Mesendoderm (in vitro differentiated cells): Measurements from ENCODE around the gene ESRRA.

Source experiments
- DNase-seq: peaks from one replicate; pipeline ENCODE4 v3.0.0; 2013
- H2AK5ac ChIP-seq: 2 replicates; pipeline ENCODE4 v1.6.1; 2013; ENCODE audit warnings: low read length, inconsistent platforms
- H2BK120ac ChIP-seq: 2 replicates; pipeline ENCODE4 v1.6.1; 2013; ENCODE audit warnings: low read depth, mild to moderate bottlenecking, low read length, moderate library complexity, mixed read lengths
- H2BK15ac ChIP-seq: replicated peaks from 2 replicates; pipeline ENCODE4 v1.6.1; 2013; ENCODE audit warnings: low read depth, mild to moderate bottlenecking, moderate library complexity
- H2BK5ac ChIP-seq: 2 replicates; pipeline ENCODE4 v1.6.1; 2013; ENCODE audit warnings: low read length, inconsistent platforms
- H3K18ac ChIP-seq: 2 replicates; pipeline ENCODE4 v1.6.1; 2013; ENCODE audit warnings: mild to moderate bottlenecking, low read length, mixed read lengths
- H3K23ac ChIP-seq: one replicate; pipeline ENCODE4 v1.6.1; 2013; ENCODE audit warnings: low read length
- H3K27ac ChIP-seq: 2 replicates; pipeline ENCODE4 v1.5.1; 2013; ENCODE audit warnings: low read depth, mild to moderate bottlenecking, inconsistent platforms, low read length, moderate library complexity
- H3K27me3 ChIP-seq: 2 replicates; pipeline ENCODE4 v1.6.1; 2013; ENCODE audit warnings: low read length, control low read depth, mild to moderate bottlenecking, inconsistent platforms; ENCODE audit not compliant: insufficient read depth, poor library complexity
- H3K36me3 ChIP-seq: 2 replicates; pipeline ENCODE4 v1.6.1; 2013; ENCODE audit warnings: low read length, inconsistent platforms; ENCODE audit not compliant: control insufficient read depth, insufficient read depth
- H3K4ac ChIP-seq: one replicate; pipeline ENCODE4 v1.6.1; 2013; ENCODE audit warnings: low read depth, mild to moderate bottlenecking, low read length, moderate library complexity
- H3K4me1 ChIP-seq: 2 replicates; pipeline ENCODE4 v1.6.1; 2013; ENCODE audit warnings: low read depth, low read length, inconsistent platforms; ENCODE audit not compliant: control insufficient read depth
- H3K4me2 ChIP-seq: 2 replicates; pipeline ENCODE4 v1.6.1; 2013; ENCODE audit warnings: low read length
- H3K4me3 ChIP-seq: 2 replicates; pipeline ENCODE4 v1.5.1; 2013; ENCODE audit warnings: mild to moderate bottlenecking, low read length
- H3K56ac ChIP-seq: one replicate; pipeline ENCODE4 v1.6.1; 2013; ENCODE audit warnings: low read length
- H3K79me1 ChIP-seq: 2 replicates; pipeline ENCODE4 v1.6.1; 2013; ENCODE audit warnings: low read length, inconsistent platforms
- H3K79me2 ChIP-seq: 2 replicates; pipeline ENCODE4 v1.6.1; 2013; ENCODE audit warnings: mild to moderate bottlenecking, low read length; ENCODE audit not compliant: control insufficient read depth, insufficient read depth
- H3K9ac ChIP-seq: 2 replicates; pipeline ENCODE4 v1.6.1; 2013; ENCODE audit warnings: low read length, inconsistent platforms
- H4K5ac ChIP-seq: one replicate; pipeline ENCODE4 v1.6.1; 2013; ENCODE audit warnings: low read length
- H4K8ac ChIP-seq: one replicate; pipeline ENCODE4 v1.6.1; 2013; ENCODE audit warnings: low read depth, mild to moderate bottlenecking, control low read depth, low read length, moderate library complexity
- WGBS: extraction: QIAGEN DNeasy Blood & Tissue Kit; methylation state at CpG from one replicate; pipeline ENCODE4 v1.1.7; 2013; ENCODE audit warnings: low lambda C conversion rate, missing lambda C conversion rate; ENCODE audit not compliant: insufficient coverage; ENCODE audit errors: extremely low coverage; 5-methylcytosine and 5-hydroxymethylcytosine counted together

ESRRA gene

DNA sequence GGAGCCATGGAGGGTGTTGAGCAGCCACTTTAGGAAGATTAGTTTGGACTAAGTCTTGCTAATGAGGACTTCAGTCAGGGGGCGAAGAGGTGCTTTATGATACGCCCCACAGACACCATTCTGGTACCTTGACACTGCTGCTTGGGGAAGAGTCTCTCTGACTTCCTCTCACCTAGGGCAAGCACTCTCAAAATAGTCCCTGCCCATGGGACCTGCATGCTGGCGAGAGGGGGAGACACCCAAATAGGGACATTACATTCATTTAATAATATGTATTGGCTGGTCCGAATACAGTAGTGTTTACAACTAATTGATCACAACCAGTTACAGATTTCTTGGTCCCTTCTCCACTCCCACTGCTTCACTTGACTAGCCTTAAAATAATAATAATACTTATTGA is 9.6 kb upstream of the ESRRA start:
- Histone ChIP-seq H2BK5ac (no peak overlapping the region), H3K27me3 (peaks cover 89% of the 10 kb centered on the region), H3K4ac (no peak overlapping the region), H3K36me3 (no peaks in the 10 kb centered on the region), H3K23ac (no peak overlapping the region), H4K5ac (no peak overlapping the region), H4K8ac (no peak overlapping the region), H3K4me3 (no peak overlapping the region), H3K4me2 (no peak overlapping the region), H3K79me1 (no peaks in the 10 kb centered on the region), H2BK120ac (no peak overlapping the region), H3K79me2 (no peaks in the 10 kb centered on the region), H2AK5ac (no peak overlapping the region), H3K9ac (no peak overlapping the region), H3K56ac (no peak overlapping the region), H3K18ac (no peak overlapping the region), H3K4me1 (no peaks in the 10 kb centered on the region), H2BK15ac (no peak overlapping the region), H3K27ac (no peak overlapping the region)
- no CpG with 5 or more reads among the region's 4 CpGs for WGBS
- DNase-seq: no peak

GRCh38 chr11:64296236-64296635 is 9.1 kb upstream of the ESRRA start:
- no peak overlapping the region for H2AK5ac ChIP-seq
- no peak overlapping the region for H3K4me3 ChIP-seq
- H4K5ac ChIP-seq: no peak overlapping the region
- H3K18ac ChIP-seq: no peak overlapping the region
- H3K4me2 ChIP-seq: no peak overlapping the region
- no peak overlapping the region for H3K4ac ChIP-seq
- H3K4me1 ChIP-seq: no peaks in the 10 kb centered on the region
- no peak overlapping the region for H3K23ac ChIP-seq
- peaks cover 85% of the 10 kb centered on the region for H3K27me3 ChIP-seq
- H4K8ac ChIP-seq: no peak overlapping the region
- no peak overlapping the region for H2BK15ac ChIP-seq
- no CpG with 5 or more reads among the region's 1 CpG for WGBS
- no peaks in the 10 kb centered on the region for H3K36me3 ChIP-seq
- no peak overlapping the region for H2BK120ac ChIP-seq
- H2BK5ac ChIP-seq: no peak overlapping the region
- no peaks in the 10 kb centered on the region for H3K79me1 ChIP-seq
- no peak overlapping the region for H3K27ac ChIP-seq
- no peaks in the 10 kb centered on the region for H3K79me2 ChIP-seq
- no peak overlapping the region for H3K56ac ChIP-seq
- no peak overlapping the region for H3K9ac ChIP-seq
- no peak for DNase-seq

- H3K36me3 ChIP-seq: no peaks in the 10 kb centered on the region
- no peak overlapping the region for H3K9ac ChIP-seq
- no peak overlapping the region for H3K4me3 ChIP-seq
- no peak overlapping the region for H3K56ac ChIP-seq
- H3K4me1 ChIP-seq: no peaks in the 10 kb centered on the region
- no peak overlapping the region for H4K8ac ChIP-seq
- peaks cover 77% of the 10 kb centered on the region for H3K27me3 ChIP-seq
- no CpG with 5 or more reads among the region's 34 CpGs for WGBS
- H2BK15ac ChIP-seq: no peak overlapping the region
- no peaks in the 10 kb centered on the region for H3K79me2 ChIP-seq
- H3K4ac ChIP-seq: no peak overlapping the region
- H3K79me1 ChIP-seq: no peaks in the 10 kb centered on the region
- H3K4me2 ChIP-seq: no peak overlapping the region
- H2AK5ac ChIP-seq: no peak overlapping the region
- H4K5ac ChIP-seq: no peak overlapping the region
- no peak overlapping the region for H3K23ac ChIP-seq
- no peak overlapping the region for H2BK5ac ChIP-seq
- H2BK120ac ChIP-seq: no peak overlapping the region
- no peak for DNase-seq
- no peak overlapping the region for H3K27ac ChIP-seq
- no peak overlapping the region for H3K18ac ChIP-seq
Observed at GRCh38 chr11:64296830-64297698, 8.3 kb upstream of the ESRRA start.

GRCh38 chr11:64297699-64298358 is 7.5 kb upstream of the ESRRA start:
- Histone ChIP-seq H2BK15ac (no peak overlapping the region), H3K79me2 (no peaks in the 10 kb centered on the region), H3K56ac (no peak overlapping the region), H3K79me1 (no peaks in the 10 kb centered on the region), H3K4ac (no peak overlapping the region), H4K5ac (no peak overlapping the region), H2BK120ac (no peak overlapping the region), H3K4me1 (no peaks in the 10 kb centered on the region), H3K27me3 (peaks cover 69% of the 10 kb centered on the region), H3K9ac (no peak overlapping the region), H3K27ac (no peak overlapping the region), H3K4me3 (no peak overlapping the region), H3K18ac (no peak overlapping the region), H2AK5ac (no peak overlapping the region), H2BK5ac (no peak overlapping the region), H3K36me3 (no peaks in the 10 kb centered on the region), H3K4me2 (no peak overlapping the region), H3K23ac (no peak overlapping the region), H4K8ac (no peak overlapping the region)
- DNase-seq: no peak
- WGBS: no CpG with 5 or more reads among the region's 18 CpGs

DNA sequence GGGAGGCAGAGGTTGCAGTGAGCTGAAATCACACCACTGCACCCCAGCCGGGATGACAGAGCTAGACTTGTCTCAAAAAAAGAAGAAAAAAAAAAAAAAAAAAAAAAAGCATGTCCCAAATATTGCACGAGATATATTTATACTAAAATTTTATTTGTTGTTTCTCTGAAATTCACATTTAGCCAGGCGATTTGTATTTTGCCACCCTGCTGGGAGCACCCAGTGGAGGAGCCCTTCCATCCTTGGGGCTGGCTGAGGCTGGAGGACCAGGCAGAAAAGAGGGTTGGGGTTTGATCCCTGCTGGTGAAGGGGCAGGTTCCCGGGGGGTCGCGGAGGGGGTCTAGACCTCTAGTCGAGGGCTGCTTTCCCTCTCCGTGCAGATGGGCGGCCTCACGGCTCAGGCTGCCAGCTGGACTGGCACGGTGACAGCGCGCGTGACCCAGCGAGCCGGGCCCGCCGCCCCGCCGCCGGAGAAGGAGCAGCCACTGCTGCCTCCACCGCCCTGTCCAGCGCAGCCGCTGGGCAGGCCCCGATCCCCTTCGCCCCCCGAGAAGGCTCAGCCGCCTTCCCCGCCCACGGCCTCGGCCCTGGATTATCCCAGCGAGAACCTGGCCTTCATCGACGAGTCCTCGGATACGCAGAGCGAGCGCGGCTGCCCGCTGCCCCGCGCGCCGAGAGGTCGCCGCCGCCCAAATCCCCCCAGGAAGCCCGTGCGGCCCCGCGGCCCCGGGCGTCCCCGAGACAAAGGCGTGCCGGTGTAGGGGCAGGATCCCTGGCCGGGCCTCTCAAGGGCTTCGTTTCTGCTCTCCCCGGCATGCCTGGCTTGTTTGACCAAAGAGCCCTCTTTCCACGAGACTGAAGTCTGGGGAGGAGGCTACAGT is 6.1 kb upstream of the ESRRA start:
- Histone ChIP-seq H3K4me3 (no peak overlapping the region), H3K9ac (peak overlapping the region; percentile 17), H3K4me2 (no peak overlapping the region), H3K4ac (no peak overlapping the region), H2BK120ac (no peak overlapping the region), H3K79me1 (no peaks in the 10 kb centered on the region), H4K8ac (no peak overlapping the region), H3K4me1 (no peaks in the 10 kb centered on the region), H3K18ac (no peak overlapping the region), H4K5ac (no peak overlapping the region), H3K79me2 (no peaks in the 10 kb centered on the region), H2AK5ac (no peak overlapping the region), H3K56ac (peak overlapping the region; percentile 60), H3K36me3 (no peaks in the 10 kb centered on the region), H2BK5ac (no peak overlapping the region), H2BK15ac (no peak overlapping the region), H3K27me3 (peaks cover 58% of the 10 kb centered on the region), H3K27ac (no peak overlapping the region), H3K23ac (no peak overlapping the region)
- WGBS: no CpG with 5 or more reads among the region's 60 CpGs
- no peak for DNase-seq
